ENCODE results near the gene GPR156.

The GPR156 gene

GRCh38 chr3:120284747-120285507 lies at the start of gene GPR156:
Gene GPR156, minus strand, starts transcription at chr3:120285222. Its CDS starts 41,124 bp downstream, at chr3:120244098.
- TF ChIP-seq CTCF (IDR thresholded peaks at IDR 0.05) = no peak

- TF ChIP-seq CTCF (IDR thresholded peaks at IDR 0.05) = no peak
Measured at GRCh38 chr3:120332646-120333045, 47.6 kb upstream of the GPR156 start.

GRCh38 chr3:120331076-120331475 lies 46.1 kb upstream of the GPR156 start:
- no peak for TF ChIP-seq CTCF (IDR thresholded peaks at IDR 0.05)

- no peak for TF ChIP-seq CTCF (IDR thresholded peaks at IDR 0.05)
Measured at GRCh38 chr3:120326784-120327183, 41.8 kb upstream of the GPR156 start.

- TF ChIP-seq CTCF (IDR thresholded peaks at IDR 0.05) = no peak
Measured at GRCh38 chr3:120324190-120324589, 39.2 kb upstream of the GPR156 start.

- no peak for TF ChIP-seq CTCF (IDR thresholded peaks at IDR 0.05)
Measured at GRCh38 chr3:120311863-120312794, 27.1 kb upstream of the GPR156 start.

GRCh38 chr3:120306519-120307455 lies 21.8 kb upstream of the GPR156 start:
- no peak for TF ChIP-seq CTCF (IDR thresholded peaks at IDR 0.05)

Data from LNCAP (cell line).